Skeletal muscle satellite cell (primary cell): ENCODE measurements around the gene FBXO44.
"Not testable (repeated sequence)": the region's sequence is repeated elsewhere in the genome, so short reads cannot be mapped to it uniquely, and the experiment has no call there.

Experiments used
- H3K27me3 ChIP-seq: 2 replicates; pipeline ENCODE4 v1.7.0; 2013; ENCODE audit warnings: low read length; ENCODE audit not compliant: control insufficient read depth, insufficient read depth
- H3K36me3 ChIP-seq: 2 replicates; pipeline ENCODE4 v1.7.0; 2013; ENCODE audit warnings: mild to moderate bottlenecking, control low read depth, low read length; ENCODE audit not compliant: insufficient read depth
- H3K4me1 ChIP-seq: 2 replicates; pipeline ENCODE4 v1.7.0; 2013; ENCODE audit warnings: low read length; ENCODE audit not compliant: control insufficient read depth, insufficient read depth
- H3K4me2 ChIP-seq: 2 replicates; pipeline ENCODE4 v1.7.0; 2013; ENCODE audit warnings: mild to moderate bottlenecking, low read length
- H3K4me3 ChIP-seq: 2 replicates; pipeline ENCODE4 v1.7.0; 2013; ENCODE audit warnings: low read length
- H3K9ac ChIP-seq: 2 replicates; pipeline ENCODE4 v1.7.0; 2013; ENCODE audit warnings: mild to moderate bottlenecking, low read depth, low read length, moderate library complexity
- H3K9me3 ChIP-seq: replicated peaks from 2 replicates; pipeline ENCODE4 v1.7.0; 2013; ENCODE audit warnings: mild to moderate bottlenecking, control low read depth, low read length

FBXO44 gene

GRCh38 chr1:11641776-11642305, 12.8 kb upstream of the FBXO44 start:
- Histone ChIP-seq H3K4me2 (no peak overlapping the region), H3K9me3 (no peaks in the 10 kb centered on the region), H3K36me3 (no peaks in the 10 kb centered on the region), H3K9ac (no peak overlapping the region), H3K27me3 (peaks cover 43% of the 10 kb centered on the region), H3K4me3 (no peak overlapping the region), H3K4me1 (no peaks in the 10 kb centered on the region)

- not testable (repeated sequence) for H3K4me3 ChIP-seq, H3K4me2 ChIP-seq, H3K4me1 ChIP-seq, H3K9me3 ChIP-seq, H3K36me3 ChIP-seq, H3K9ac ChIP-seq
- peaks cover 40% of the 10 kb centered on the region for H3K27me3 ChIP-seq
Observed at GRCh38 chr1:11642418-11643017, 12.2 kb upstream of the FBXO44 start.

GRCh38 chr1:11643782-11644181, 10.9 kb upstream of the FBXO44 start:
- Histone ChIP-seq H3K36me3 (no peaks in the 10 kb centered on the region), H3K27me3 (peaks cover 44% of the 10 kb centered on the region)

GRCh38 chr1:11645270-11645669, 9.4 kb upstream of the FBXO44 start:
- Histone ChIP-seq H3K4me3 (no peak overlapping the region), H3K27me3 (peaks cover 44% of the 10 kb centered on the region)

More at GRCh38 chr1:11643782-11644181, 10.9 kb upstream of the FBXO44 start:
- H3K4me2 ChIP-seq: no peak overlapping the region
- no peak overlapping the region for H3K4me3 ChIP-seq
- no peaks in the 10 kb centered on the region for H3K9me3 ChIP-seq
- H3K9ac ChIP-seq: no peak overlapping the region
- no peaks in the 10 kb centered on the region for H3K4me1 ChIP-seq

GRCh38 chr1:11645670-11646265, 8.9 kb upstream of the FBXO44 start:
- peaks cover 4% of the 10 kb centered on the region for H3K4me1 ChIP-seq
- H3K27me3 ChIP-seq: peaks cover 41% of the 10 kb centered on the region
- no peak overlapping the region for H3K4me3 ChIP-seq
- H3K9me3 ChIP-seq: no peaks in the 10 kb centered on the region
- no peak overlapping the region for H3K9ac ChIP-seq
- no peak overlapping the region for H3K4me2 ChIP-seq
- H3K36me3 ChIP-seq: no peaks in the 10 kb centered on the region

More at GRCh38 chr1:11645270-11645669, 9.4 kb upstream of the FBXO44 start:
- Histone ChIP-seq H3K4me2 (no peak overlapping the region), H3K36me3 (no peaks in the 10 kb centered on the region), H3K9ac (no peak overlapping the region), H3K9me3 (no peaks in the 10 kb centered on the region), H3K4me1 (peaks cover 2% of the 10 kb centered on the region)

- Histone ChIP-seq H3K27me3 (peaks cover 44% of the 10 kb centered on the region), H3K9ac (no peak overlapping the region), H3K4me1 (peaks cover 4% of the 10 kb centered on the region), H3K4me3 (no peak overlapping the region), H3K4me2 (no peak overlapping the region), H3K9me3 (no peaks in the 10 kb centered on the region), H3K36me3 (no peaks in the 10 kb centered on the region)
Observed at GRCh38 chr1:11646317-11646716, 8.4 kb upstream of the FBXO44 start.

GRCh38 chr1:11647333-11647732, 7.3 kb upstream of the FBXO44 start:
- Histone ChIP-seq H3K4me3 (no peak overlapping the region), H3K4me2 (no peak overlapping the region), H3K27me3 (peaks cover 36% of the 10 kb centered on the region), H3K4me1 (peaks cover 4% of the 10 kb centered on the region), H3K9ac (no peak overlapping the region), H3K9me3 (no peaks in the 10 kb centered on the region), H3K36me3 (no peaks in the 10 kb centered on the region)

- Histone ChIP-seq H3K9me3 (no peaks in the 10 kb centered on the region), H3K4me2 (no peak overlapping the region), H3K27me3 (peaks cover 36% of the 10 kb centered on the region), H3K36me3 (no peaks in the 10 kb centered on the region), H3K9ac (no peak overlapping the region), H3K4me1 (peaks cover 4% of the 10 kb centered on the region), H3K4me3 (no peak overlapping the region)
Observed at GRCh38 chr1:11648039-11648438, 6.6 kb upstream of the FBXO44 start.

- Histone ChIP-seq H3K4me1 (peaks cover 4% of the 10 kb centered on the region), H3K27me3 (peaks cover 34% of the 10 kb centered on the region), H3K4me3 (no peak overlapping the region), H3K36me3 (no peaks in the 10 kb centered on the region), H3K4me2 (peak overlapping the region; percentile 35), H3K9me3 (no peaks in the 10 kb centered on the region), H3K9ac (no peak overlapping the region)
Observed at GRCh38 chr1:11648732-11649158, 5.9 kb upstream of the FBXO44 start.

- Histone ChIP-seq H3K4me3 (no peak overlapping the region), H3K9ac (no peak overlapping the region), H3K27me3 (peaks cover 33% of the 10 kb centered on the region), H3K9me3 (no peaks in the 10 kb centered on the region), H3K36me3 (no peaks in the 10 kb centered on the region), H3K4me2 (no peak overlapping the region), H3K4me1 (peaks cover 4% of the 10 kb centered on the region)
Observed at GRCh38 chr1:11649237-11649623, 5.4 kb upstream of the FBXO44 start.

- H3K4me1 ChIP-seq: peaks cover 4% of the 10 kb centered on the region
- H3K4me3 ChIP-seq: no peak overlapping the region
- no peaks in the 10 kb centered on the region for H3K9me3 ChIP-seq
- H3K36me3 ChIP-seq: no peaks in the 10 kb centered on the region
- no peak overlapping the region for H3K9ac ChIP-seq
- peaks cover 33% of the 10 kb centered on the region for H3K27me3 ChIP-seq
- peak overlapping the region; percentile 65 for H3K4me2 ChIP-seq
Observed at GRCh38 chr1:11649624-11650330, 4.9 kb upstream of the FBXO44 start.
